SU-DHL-6 (cell line): ENCODE data around the gene CCR7.

Experiments used
- EZH2phosphoT487 ChIP-seq: fragments of 200-600 bp; sonication (generic), shearing (Covaris generic); conservative IDR thresholded peaks from 2 replicates; pipeline ENCODE4 v1.6.1; 2018; ENCODE audit warnings: mild to moderate bottlenecking, antibody characterized with exemption, low read length, moderate library complexity, mixed read lengths
- TF ChIP-seq, protein P1 (sequence below): fragments of 200-600 bp; sonication (generic); IDR thresholded peaks from one replicate; pipeline ENCODE4 v1.5.1; 2017; ENCODE audit warnings: antibody characterized with exemption, mild to moderate bottlenecking, low read length, moderate library complexity; ENCODE audit not compliant: insufficient read depth, poor library complexity, severe bottlenecking

DNA sequence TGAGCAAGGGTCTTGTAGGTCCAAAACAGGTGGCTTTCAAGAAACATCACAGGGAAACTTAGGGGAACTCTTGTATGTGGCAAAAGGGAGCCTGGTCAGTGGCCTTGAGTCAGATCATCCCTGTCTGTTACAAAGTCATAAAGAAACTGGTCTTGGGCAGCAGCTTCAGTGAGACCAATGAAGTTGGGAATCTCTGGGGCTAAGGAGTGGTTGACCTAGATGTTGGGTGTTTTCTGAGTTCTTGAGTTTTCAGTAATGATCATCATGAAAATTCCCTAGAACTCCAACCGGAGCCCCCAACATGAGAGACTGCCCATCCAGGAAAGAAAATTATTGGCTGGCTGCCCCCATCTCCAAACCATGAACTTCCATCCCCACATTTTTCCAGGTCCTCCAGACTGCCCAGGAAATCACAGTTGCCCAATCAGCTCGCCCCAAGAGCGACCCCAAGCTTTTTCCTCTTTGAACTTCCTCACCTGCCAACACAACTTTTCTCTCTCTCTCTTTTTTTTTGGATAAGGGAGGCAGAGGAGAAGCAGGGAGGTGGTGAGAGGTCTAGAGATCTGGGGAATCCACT, 3.9 kb downstream of the CCR7 start:
- TF ChIP-seq, protein P1, sequence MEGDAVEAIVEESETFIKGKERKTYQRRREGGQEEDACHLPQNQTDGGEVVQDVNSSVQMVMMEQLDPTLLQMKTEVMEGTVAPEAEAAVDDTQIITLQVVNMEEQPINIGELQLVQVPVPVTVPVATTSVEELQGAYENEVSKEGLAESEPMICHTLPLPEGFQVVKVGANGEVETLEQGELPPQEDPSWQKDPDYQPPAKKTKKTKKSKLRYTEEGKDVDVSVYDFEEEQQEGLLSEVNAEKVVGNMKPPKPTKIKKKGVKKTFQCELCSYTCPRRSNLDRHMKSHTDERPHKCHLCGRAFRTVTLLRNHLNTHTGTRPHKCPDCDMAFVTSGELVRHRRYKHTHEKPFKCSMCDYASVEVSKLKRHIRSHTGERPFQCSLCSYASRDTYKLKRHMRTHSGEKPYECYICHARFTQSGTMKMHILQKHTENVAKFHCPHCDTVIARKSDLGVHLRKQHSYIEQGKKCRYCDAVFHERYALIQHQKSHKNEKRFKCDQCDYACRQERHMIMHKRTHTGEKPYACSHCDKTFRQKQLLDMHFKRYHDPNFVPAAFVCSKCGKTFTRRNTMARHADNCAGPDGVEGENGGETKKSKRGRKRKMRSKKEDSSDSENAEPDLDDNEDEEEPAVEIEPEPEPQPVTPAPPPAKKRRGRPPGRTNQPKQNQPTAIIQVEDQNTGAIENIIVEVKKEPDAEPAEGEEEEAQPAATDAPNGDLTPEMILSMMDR, result no peak
- no peak for TF ChIP-seq EZH2phosphoT487
